T-helper 9 cell (primary cell): Measurements from ENCODE around the gene HGFAC.

Experiments
- DNase-seq: peaks from one replicate; pipeline ENCODE4 v3.0.0-alpha.2; 2020

Gene HGFAC

GRCh38 chr4:3411676-3412075 lies 30.1 kb upstream of the HGFAC start:
- no peak for DNase-seq

DNA sequence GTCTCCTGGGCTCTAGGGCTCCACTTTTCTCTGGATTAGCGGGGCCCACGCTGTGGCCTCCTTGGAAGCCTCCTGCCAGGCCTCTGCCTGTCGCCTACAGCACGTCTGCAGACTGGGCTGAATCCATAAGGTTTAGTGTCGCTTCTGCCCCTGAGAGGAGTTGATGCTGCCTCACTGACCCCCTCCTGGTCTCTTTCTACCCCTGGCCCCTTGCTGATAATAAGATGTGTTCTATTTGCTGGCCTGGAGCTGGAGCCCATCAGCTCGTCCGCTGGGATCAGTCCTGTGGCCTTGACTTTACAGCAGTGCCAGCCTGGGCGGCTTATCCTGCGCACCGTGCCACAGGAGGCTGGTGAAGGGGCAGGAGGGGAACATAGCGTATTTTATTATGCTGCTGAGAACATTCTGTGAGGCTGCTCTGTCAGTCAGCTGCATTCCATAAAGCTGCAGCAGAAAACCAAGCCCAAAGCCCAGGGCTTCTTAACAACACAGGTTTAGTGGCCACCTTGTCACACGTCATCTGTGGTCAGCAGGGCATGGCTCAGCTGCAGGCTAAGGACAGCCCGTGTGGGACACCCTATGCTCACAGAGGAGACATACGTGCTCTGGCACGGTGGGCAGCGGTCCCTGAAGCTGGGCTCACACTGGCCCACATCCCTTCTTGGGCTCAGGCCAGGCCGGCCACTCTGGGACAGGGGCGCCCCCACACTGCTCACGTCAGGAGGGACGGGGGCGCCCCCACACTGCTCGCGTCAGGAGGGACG lies 29.3 kb upstream of the HGFAC start:
- no peak for DNase-seq

DNA sequence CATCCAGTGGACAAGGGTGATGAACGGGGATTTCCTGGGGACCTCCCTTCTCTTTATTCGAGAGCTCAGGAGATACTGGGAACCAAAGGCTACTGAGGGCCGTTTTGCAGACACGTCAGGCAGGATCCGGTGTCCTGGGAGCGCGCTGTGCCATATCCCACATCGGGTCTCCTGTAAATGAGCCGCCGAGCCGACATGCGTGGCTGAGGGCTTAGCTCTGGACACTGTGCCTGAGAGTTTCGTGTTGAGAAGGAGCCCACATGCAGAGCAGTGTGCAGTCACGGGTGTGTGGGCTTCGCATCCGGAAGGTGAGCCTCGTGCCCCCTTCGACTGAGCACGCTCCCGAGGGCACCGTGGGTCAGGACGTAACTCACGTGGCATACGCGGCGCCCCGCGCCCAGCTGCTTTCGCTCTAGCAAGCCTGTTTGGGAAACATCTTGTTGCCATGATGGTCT lies 28.5 kb upstream of the HGFAC start:
- no peak for DNase-seq

DNA sequence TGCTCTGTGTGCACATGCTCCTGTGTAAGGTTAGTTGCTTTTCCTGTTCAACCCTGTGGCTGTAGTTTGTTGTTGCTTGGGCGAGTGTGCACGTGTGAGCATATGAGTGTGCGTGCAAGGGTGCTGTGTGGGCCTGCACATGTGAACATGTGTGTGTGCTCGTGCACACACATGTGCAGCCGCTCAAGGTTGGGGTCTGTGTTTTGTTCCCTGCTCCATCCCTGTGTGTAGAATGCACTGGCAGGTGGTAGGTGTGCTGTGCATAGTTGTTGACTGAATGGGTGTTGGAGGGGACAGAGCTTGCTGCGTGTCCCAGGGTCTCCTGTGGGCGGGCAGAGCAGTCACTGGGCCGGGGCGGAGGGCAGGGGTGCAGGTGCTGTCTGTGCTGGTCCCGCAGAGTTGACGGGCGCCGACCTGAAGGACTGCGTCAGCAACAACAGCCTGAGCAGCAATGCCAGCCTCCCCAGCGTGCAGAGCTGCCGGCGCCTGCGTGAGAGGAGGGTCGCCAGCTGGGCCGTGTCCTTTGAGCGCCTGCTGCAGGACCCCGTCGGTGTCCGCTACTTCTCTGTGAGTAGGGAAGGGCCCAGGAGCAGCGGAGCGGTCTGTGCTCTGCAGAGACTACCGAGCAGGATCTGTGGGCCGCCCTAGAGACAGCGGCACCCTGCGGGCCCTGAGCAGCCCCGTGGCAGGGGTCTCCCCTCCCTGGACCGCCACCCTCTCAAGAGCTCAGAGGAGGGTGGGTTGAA lies 27.9 kb upstream of the HGFAC start:
- DNase-seq, result no peak

GRCh38 chr4:3414421-3415279 lies 27.1 kb upstream of the HGFAC start:
- no peak for DNase-seq

DNA sequence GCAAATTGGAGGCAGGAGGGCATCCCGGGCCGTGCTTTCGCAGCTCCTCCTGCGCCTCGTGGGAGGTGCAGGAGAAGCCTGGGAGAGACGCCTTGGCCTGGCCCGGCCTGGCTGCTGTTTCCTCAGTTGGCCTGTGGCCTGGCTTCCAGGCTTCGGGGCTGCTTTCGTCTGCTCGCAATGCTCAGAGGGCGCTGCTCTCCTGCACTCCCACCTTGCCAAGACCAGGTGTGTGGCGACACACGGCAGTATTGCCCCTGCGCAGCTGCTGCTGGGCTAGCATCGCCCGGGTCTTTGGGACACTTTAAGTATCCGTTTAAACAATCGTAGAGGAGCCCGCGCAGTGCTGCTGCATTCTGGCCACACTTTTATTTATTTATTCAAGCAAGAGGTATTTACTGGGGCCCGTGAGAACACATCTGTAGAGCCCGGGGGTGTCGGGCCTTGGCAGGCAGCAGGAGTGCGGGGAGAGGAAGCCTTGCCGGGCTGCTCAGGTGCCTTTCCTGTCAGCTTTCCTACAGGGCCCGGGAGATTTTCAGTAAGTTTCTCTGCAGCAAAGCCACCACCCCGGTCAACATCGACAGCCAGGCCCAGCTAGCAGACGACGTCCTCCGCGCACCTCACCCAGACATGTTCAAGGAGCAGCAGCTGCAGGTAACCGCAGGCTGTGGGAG lies 26.2 kb upstream of the HGFAC start:
- no peak for DNase-seq

DNA sequence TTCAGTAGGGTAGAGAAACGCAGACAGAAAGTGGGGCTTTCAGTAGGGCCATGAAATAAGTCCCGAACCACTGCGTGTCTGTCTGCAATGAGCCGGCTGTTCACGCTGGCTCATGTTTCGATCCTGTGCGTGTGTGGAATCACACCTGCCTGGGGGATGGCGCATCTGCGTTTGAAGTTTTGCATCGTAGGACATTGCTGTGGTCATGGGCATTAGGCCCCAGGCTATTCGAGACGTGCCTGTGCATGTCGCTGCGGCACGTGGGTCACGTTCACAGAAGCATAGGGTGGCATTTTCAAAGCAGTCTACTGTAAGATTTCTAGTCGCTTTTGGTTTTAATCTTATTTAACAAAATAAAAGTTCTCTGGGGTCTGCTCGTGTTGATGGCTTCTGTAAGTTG lies 25.5 kb upstream of the HGFAC start:
- no peak for DNase-seq

GRCh38 chr4:3416821-3417221 lies 24.9 kb upstream of the HGFAC start:
- DNase-seq, result no peak

DNA sequence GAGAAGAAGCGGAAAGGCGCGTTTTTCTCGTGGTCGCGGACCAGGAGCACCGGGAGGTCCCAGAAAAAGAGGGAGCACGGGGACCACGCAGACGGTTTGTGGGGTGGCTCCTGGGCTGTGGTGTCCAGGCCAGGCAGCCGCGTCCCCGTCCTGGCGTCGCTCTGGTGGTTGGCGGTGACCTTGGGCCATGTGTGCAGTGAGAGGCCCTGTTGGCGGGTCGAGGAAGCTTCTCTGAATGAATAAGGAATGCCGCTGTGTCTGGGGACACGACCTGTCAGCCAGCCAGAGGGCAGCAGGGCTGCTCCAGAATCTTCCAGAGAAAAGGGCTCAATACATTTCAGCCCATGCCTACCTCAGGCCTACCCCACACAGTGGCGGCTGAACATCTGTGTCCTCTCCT lies 24.3 kb upstream of the HGFAC start:
- no peak for DNase-seq

DNA sequence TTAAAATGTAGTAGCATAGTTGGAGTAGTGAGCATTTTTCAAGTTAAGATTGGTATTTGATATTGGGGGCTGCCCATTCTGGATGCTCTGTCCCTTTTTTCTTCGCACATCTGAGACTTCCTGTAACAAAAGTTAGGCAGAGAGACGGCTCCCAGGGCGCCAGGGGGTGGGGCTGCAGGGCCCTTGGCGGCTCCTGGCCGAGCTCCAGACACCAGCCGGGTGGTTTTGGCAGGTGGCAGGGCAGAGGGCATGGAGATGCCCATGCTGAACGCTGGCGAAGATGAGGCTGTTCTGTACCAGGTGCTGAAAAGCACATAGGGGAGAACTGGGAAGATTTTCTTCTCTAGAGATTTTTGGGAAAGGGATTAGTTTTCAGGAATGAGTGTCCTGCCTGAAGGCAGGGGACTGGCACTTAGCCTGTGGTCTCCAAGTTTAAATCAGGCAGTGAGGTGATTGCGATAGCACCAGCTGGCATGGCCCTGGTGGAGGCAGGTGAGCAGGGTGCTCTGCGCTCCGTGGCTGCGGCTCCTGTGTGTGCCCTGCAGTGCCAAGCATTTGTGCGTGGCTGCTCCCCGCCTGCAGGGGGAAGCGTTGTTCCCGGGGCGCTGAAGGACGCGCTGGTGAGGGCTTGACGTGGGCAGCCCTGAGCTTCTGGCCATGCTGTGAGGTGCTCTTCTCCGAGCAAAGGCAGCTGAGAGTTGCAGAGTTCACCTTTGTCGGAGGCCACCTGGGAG lies 23.6 kb upstream of the HGFAC start:
- DNase-seq, result no peak

GRCh38 chr4:3419836-3420605 lies 21.7 kb upstream of the HGFAC start:
- DNase-seq, result no peak

DNA sequence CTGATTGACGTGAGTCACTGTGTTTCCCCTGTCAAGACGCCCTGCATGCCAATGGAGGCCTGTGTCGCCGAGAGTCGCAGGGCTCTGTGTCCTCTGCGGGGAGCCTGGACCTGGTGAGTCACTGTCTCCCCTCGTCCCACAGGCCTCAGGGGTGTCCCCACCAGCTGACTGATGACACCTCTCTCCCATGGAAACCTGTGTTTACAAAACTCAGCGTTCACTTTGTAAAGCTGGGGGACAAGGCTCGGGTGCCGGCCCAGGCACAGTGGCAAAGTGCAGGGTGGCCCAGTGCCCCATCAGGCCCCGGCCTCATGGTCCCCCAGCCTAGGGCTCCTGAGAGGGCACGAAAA lies 21.2 kb upstream of the HGFAC start:
- no peak for DNase-seq

GRCh38 chr4:3420956-3421355 lies 20.8 kb upstream of the HGFAC start:
- DNase-seq, result no peak

DNA sequence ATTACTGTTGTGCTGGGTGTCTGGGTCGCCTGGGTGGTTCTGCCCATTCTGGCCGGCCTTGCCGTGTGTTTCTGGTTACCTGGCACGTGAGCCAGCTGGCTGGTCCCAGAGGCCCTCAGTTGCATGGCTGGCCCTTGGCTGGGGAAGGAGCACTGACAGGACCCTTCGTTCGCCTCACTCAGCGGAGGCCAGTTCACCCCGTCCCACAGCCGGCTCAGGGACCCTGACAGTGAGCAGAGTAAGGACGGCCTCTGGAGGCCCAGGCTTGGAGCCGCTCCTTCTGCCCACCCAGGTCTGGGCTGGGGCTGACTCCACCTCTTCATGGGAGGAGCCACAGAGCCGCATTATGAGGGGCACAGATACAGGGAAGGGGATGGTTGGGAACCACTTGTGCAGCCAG lies 20.3 kb upstream of the HGFAC start:
- no peak for DNase-seq

DNA sequence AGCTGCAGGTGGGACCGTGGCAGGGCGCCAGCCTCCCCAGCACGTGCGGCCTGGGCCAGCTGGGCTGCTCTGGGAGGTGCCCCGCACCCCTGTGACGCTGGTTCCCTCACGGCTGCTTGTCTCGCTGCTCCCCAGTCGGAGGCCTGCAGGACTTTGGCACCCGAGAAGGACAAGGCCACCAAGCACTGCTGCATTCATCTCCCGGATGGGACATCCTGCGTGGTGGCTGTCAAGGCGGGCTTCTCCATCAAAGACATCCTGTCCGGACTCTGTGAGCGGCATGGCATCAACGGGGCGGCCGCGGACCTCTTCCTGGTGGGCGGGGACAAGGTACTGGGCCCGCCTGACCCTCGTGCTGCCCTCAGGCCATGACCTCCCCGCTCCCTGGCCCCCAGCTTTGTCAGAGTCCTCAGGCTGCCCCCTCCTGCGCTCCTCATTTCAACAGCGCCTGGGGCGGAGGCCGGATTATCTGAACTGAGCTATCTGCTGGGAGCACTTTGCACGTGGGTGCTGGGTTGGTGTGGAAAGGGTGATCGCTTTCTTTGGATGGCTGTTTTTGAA lies 19.4 kb upstream of the HGFAC start:
- no peak for DNase-seq

DNA sequence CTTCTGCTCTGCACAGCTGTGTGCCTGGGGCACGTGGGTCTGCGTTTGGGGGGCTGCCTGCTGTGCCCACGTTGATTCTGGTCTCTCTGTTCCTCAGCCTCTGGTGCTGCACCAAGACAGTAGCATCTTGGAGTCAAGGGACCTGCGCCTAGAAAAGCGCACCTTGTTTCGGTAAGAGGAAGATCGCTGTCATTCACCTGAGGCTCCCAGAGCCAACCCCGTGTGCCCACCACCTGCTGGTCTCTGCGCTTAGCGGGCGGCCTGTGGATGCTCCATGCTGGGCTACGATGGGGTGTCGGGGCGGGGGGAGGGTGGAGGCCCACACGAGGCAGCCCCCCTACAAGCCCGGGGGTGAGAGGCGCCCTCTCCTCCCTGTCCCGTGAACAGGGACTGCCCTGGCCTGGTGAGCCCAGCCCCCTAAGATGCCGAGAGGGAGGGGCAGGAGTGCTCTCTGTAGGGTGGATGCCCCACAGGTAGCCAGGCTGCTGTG lies 18.9 kb upstream of the HGFAC start:
- DNase-seq, result no peak

DNA sequence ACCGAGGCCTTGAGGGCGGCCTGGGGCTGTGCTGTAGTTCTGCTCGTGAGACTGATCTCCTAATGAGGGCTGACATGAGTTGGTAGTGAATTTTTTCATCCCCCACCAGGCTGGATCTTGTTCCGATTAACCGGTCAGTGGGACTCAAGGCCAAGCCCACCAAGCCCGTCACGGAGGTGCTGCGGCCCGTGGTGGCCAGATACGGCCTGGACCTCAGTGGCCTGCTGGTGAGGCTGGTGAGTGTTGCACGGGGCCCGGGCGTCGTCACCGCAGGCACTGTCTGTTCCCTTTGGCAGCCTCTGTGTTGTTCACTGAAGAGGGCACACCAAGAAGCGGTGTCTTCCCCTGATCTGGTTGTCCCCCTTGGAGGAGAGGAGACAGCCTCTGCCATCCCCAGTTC lies 18.4 kb upstream of the HGFAC start:
- no peak for DNase-seq

DNA sequence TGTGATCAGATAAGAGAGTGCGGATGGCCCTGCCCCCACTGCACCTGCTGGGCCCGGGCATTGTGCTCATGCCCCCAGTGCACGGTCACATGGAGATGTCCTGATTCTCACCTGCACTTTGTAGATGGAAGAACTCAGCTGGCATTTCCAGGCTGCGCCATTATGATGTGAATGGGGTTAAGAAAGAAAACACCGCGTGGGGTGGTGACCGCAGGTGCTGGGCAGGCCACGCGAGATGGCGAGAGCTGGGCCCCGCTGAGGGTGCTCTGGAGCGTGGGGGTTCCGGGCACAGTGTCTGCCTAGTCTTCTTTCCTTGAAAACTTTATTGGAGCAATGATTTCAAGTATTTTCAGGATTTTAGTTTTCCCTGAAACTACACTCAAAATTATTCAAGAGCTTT lies 17.8 kb upstream of the HGFAC start:
- DNase-seq, result no peak

- DNase-seq, result no peak
Observed at GRCh38 chr4:3424522-3425095, 17.2 kb upstream of the HGFAC start.

- no peak for DNase-seq
Observed at GRCh38 chr4:3426465-3427133, 15.2 kb upstream of the HGFAC start.
